NT2/D1 (cell line): ENCODE results near the gene CPN1.

Experiments
- DNase-seq: peaks from one replicate; pipeline ENCODE4 v3.0.0-alpha.2; 2011; ENCODE audit warnings: low read depth, low spot score
- H3K27me3 ChIP-seq: 2 replicates; pipeline ENCODE4 v1.6.0; 2011; ENCODE audit warnings: mild to moderate bottlenecking; ENCODE audit not compliant: insufficient read length, insufficient read depth
- H3K36me3 ChIP-seq: 2 replicates; pipeline ENCODE4 v1.6.1; 2011; ENCODE audit warnings: mild to moderate bottlenecking, low read length, mixed read lengths; ENCODE audit not compliant: insufficient read depth, insufficient read length
- H3K4me1 ChIP-seq: 2 replicates; pipeline ENCODE4 v1.5.1; 2011; ENCODE audit not compliant: insufficient read depth, insufficient read length
- H3K4me3 ChIP-seq: 2 replicates; pipeline ENCODE4 v1.5.1; 2011; ENCODE audit warnings: low read depth; ENCODE audit not compliant: insufficient read length
- H3K9ac ChIP-seq: 2 replicates; pipeline ENCODE4 v1.6.0; 2011; ENCODE audit warnings: low read depth; ENCODE audit not compliant: insufficient read length
- H3K9me3 ChIP-seq: 2 replicates; pipeline ENCODE4 v1.5.1; 2011; ENCODE audit warnings: mild to moderate bottlenecking, low read length; ENCODE audit not compliant: insufficient read depth
- SUZ12 ChIP-seq: IDR thresholded peaks from 2 replicates; pipeline ENCODE4 v1.6.1; 2011; ENCODE audit not compliant: insufficient read length, insufficient read depth; ENCODE audit errors: extremely low read depth
- YY1 ChIP-seq: IDR thresholded peaks from 2 replicates; pipeline ENCODE4 v1.6.1; 2011; ENCODE audit not compliant: insufficient read length, insufficient read depth
- ZNF274 ChIP-seq: IDR thresholded peaks from 2 replicates; pipeline ENCODE4 v1.6.1; 2011; ENCODE audit warnings: mild to moderate bottlenecking, low read depth, low read length

Gene CPN1

GRCh38 chr10:99994801-99995200, 86.9 kb downstream of the CPN1 start:
- H3K36me3 ChIP-seq = no peaks in the 10 kb centered on the region
- H3K4me3 ChIP-seq = no peak overlapping the region
- no peak for DNase-seq
- no peaks in the 10 kb centered on the region for H3K4me1 ChIP-seq
- H3K9me3 ChIP-seq = no peaks in the 10 kb centered on the region
- H3K9ac ChIP-seq = no peak overlapping the region
- no peak for TF ChIP-seq YY1
- no peak for TF ChIP-seq ZNF274
- no peak for TF ChIP-seq SUZ12
- no peaks in the 10 kb centered on the region for H3K27me3 ChIP-seq

- DNase-seq = no peak
- Histone ChIP-seq H3K27me3 (no peaks in the 10 kb centered on the region), H3K9me3 (no peaks in the 10 kb centered on the region), H3K4me3 (no peak overlapping the region), H3K36me3 (no peaks in the 10 kb centered on the region), H3K4me1 (no peaks in the 10 kb centered on the region), H3K9ac (no peak overlapping the region)
- TF ChIP-seq YY1 (no peak), ZNF274 (no peak), SUZ12 (no peak)
Observed at GRCh38 chr10:99993701-99994689, 87.7 kb downstream of the CPN1 start.
